Left ventricle myocardium superior (tissue), 1 donor: ENCODE measurements around the gene PLXNB2. TPM values are rescaled to one million over a fixed set of nuclear protein-coding genes. Genes with fewer than 3 reads are reported as not detected.
"Not testable (repeated sequence)": the region's sequence is repeated elsewhere in the genome, so short reads cannot be mapped to it uniquely, and the experiment has no call there.

Experiments
- ATAC-seq: fragments of 200-7000 bp; cut with Tn5 transposase; one replicate; pipeline ENCODE4 v1.9.1; 2020; ENCODE audit warnings: mild to moderate bottlenecking, moderate library complexity
- DNase-seq: peaks from one replicate; pipeline ENCODE4 v3.0.0-alpha.2; 2020
- intact Hi-C: fragments of 100-400 bp; cut with micrococcal nuclease; formaldehyde crosslinking; loops from one replicate; pipeline ENCODE4 v1.11.0; 2022
- total RNA-seq: library from RNA; stranded (reverse); fragmentation: NEBNext Ultra II Directional; extraction: Animal tissue kit (Norgen Biotek cat#: 25700); gene quantifications from one replicate; pipeline ENCODE4 v1.2.1, GENCODE V29; 2021
- donor health status: DM: no; HTN: yes; CAD: no; lungs with severe emphysema.

The PLXNB2 gene
- total RNA-seq, 1 donor from 2014 or later = 81.7 TPM

- intact Hi-C loops = loop anchor here (10.0 kb wide), 1 partner anchor 52 kb away; the partner anchor contains the start of gene MAPK11
- peak; percentile 94 for DNase-seq
- peak; percentile 97 for ATAC-seq
Observed at GRCh38 chr22:50326956-50327710, 19.7 kb upstream of the PLXNB2 start, which contains the start of gene DENND6B. DENND6B (minus strand) TSS chr22:50327012; CDS start chr22:50326988, 24 bp downstream.

- ATAC-seq (peak; percentile 31), DNase-seq (no peak)
- intact Hi-C loops = loop anchor here (10.0 kb wide), 1 partner anchor 52 kb away; the partner anchor contains the start of gene MAPK11
Observed at GRCh38 chr22:50326225-50326955, 18.9 kb upstream of the PLXNB2 start.

- intact Hi-C loops = loop anchor here (10.0 kb wide), 1 partner anchor 51 kb away; the partner anchor contains the start of gene MAPK11
- DNase-seq (no peak), ATAC-seq (no peak)
Observed at GRCh38 chr22:50325444-50326224, 18.2 kb upstream of the PLXNB2 start.

GRCh38 chr22:50323900-50324299 is 16.5 kb upstream of the PLXNB2 start:
- ATAC-seq (no peak), DNase-seq (no peak)
- intact Hi-C loops = loop anchor here (10.0 kb wide), 1 partner anchor 49 kb away; the partner anchor contains the start of gene MAPK11

GRCh38 chr22:50322382-50323104 is 15.1 kb upstream of the PLXNB2 start:
- not testable (repeated sequence) for DNase-seq, ATAC-seq
- intact Hi-C loops = loop anchor here (10.0 kb wide), 1 partner anchor 48 kb away; the partner anchor contains the start of gene MAPK11

GRCh38 chr22:50320671-50321325 is 13.4 kb upstream of the PLXNB2 start:
- DNase-seq = no peak
- intact Hi-C loops = loop anchor here (10.0 kb wide), 1 partner anchor 46 kb away; the partner anchor contains the start of gene MAPK11
- ATAC-seq = no peak

GRCh38 chr22:50320116-50320515 is 12.7 kb upstream of the PLXNB2 start:
- intact Hi-C loops = loop anchor here (10.0 kb wide), 1 partner anchor 45 kb away; the partner anchor contains the start of gene MAPK11
- ATAC-seq (no peak), DNase-seq (no peak)

GRCh38 chr22:50319503-50319951 is 12.1 kb upstream of the PLXNB2 start:
- ATAC-seq (no peak), DNase-seq (no peak)
- intact Hi-C loops = no loop called here

GRCh38 chr22:50318698-50319411 is 11.4 kb upstream of the PLXNB2 start:
- no peak for ATAC-seq
- intact Hi-C loops = no loop called here
- DNase-seq = no peak

GRCh38 chr22:50318356-50318697 is 10.9 kb upstream of the PLXNB2 start:
- intact Hi-C loops = no loop called here
- DNase-seq (no peak), ATAC-seq (no peak)

GRCh38 chr22:50317674-50318073 is 10.2 kb upstream of the PLXNB2 start:
- no peak for ATAC-seq
- no peak for DNase-seq

GRCh38 chr22:50317178-50317577 is 9.7 kb upstream of the PLXNB2 start:
- intact Hi-C loops = no loop called here
- no peak for DNase-seq
- no peak for ATAC-seq

More at GRCh38 chr22:50317674-50318073, 10.2 kb upstream of the PLXNB2 start:
- intact Hi-C loops = no loop called here

- DNase-seq (no peak), ATAC-seq (no peak)
Observed at GRCh38 chr22:50316114-50317065, 8.9 kb upstream of the PLXNB2 start.

GRCh38 chr22:50315289-50316113 is 8.1 kb upstream of the PLXNB2 start:
- DNase-seq = no peak
- no peak for ATAC-seq

More at GRCh38 chr22:50316114-50317065, 8.9 kb upstream of the PLXNB2 start:
- intact Hi-C loops = no loop called here

More at GRCh38 chr22:50315289-50316113, 8.1 kb upstream of the PLXNB2 start:
- intact Hi-C loops = no loop called here
